ENCODE results near the gene HAND2.

Gene HAND2

DNA sequence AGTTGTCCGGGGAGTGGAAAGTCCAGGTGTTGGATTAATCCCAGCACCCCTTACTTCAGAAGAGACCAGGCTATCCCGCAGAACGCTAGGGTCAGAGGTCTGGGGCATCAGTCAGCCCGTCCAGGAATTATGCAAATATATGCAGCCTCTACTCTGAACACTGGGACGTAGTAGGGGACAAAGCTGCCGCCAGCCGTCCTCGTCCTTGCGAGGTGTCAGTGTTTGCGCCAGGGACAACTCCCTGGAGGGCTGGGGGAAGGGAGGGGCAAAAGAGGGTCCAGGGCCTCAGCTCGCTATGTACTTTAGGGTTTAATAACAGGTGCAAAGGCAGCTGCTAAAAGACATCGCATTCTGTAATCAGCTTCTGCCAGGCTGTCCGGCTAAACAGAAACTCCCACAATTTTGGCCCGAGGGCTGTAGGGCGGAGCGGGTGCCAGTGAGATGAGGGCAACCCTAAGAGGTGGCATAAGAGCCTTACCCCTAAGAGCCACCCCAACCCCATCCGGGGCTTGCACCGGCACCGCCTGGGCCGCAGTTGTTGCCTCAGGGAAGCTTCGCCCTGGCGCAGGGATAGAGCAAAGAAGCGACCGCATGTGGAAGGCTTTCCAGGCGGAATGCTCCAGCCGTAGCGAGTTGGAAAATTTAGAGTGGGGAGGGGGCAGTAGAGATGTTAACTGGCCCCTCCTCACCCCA lies 8.4 kb downstream of the HAND2 start:
- in situ Hi-C loops (cut with HindIII; ENCODE audit: low sequenced_read_pairs): loop anchor here (5.0 to 25.0 kb wide), 2 partner anchors 84 to 591 kb away; no protein-coding TSS in a partner anchor

GRCh38 chr4:173520921-173521466 lies 9.0 kb downstream of the HAND2 start:
- in situ Hi-C loops (cut with HindIII; ENCODE audit: low sequenced_read_pairs): loop anchor here (5.0 to 25.0 kb wide), 2 partner anchors 84 to 591 kb away; no protein-coding TSS in a partner anchor

GRCh38 chr4:173519111-173520101 lies 10.6 kb downstream of the HAND2 start:
- in situ Hi-C loops (cut with HindIII; ENCODE audit: low sequenced_read_pairs): loop anchor here (5.0 to 25.0 kb wide), 2 partner anchors 82 to 593 kb away; no protein-coding TSS in a partner anchor

DNA sequence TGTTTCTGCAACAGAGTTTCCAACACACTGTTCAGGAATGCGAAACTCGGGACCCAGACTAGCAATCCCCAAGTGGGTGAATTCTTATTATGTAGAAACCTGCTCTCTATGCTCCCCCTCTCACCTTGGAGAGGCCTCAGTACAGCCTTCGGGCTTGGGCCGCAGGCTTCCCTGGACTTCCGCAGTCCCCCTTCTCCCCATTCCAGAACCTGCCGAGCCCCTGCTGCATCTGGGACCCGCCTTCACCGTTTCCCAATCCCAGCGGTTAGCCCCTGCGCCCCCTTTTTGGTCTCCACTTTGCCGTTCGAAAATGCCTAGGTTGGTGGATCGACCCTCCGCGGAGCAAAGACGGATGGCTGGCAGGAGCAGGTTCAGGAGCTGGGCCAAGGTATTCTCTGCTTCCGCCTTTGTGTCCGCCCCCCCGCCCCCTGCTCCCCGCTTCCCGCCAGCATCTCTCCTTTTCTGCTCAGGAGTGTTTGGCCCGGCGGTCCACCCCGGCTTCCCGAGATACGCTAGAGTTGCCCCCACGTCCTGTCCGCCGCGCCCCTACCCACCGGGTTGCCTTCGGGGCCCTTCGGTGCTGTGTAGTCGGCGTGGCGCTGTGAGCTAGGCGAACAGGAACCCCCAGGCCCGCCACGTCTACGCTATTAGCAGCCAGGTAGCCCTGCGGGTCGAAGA lies 11.5 kb downstream of the HAND2 start:
- in situ Hi-C loops (cut with HindIII; ENCODE audit: low sequenced_read_pairs): loop anchor here (25.0 kb wide), 1 partner anchor 594 kb away; no protein-coding TSS in a partner anchor

GRCh38 chr4:173517781-173518424 lies 12.1 kb downstream of the HAND2 start:
- in situ Hi-C loops (cut with HindIII; ENCODE audit: low sequenced_read_pairs): loop anchor here (25.0 kb wide), 1 partner anchor 594 kb away; no protein-coding TSS in a partner anchor

- in situ Hi-C loops (cut with HindIII; ENCODE audit: low sequenced_read_pairs): loop anchor here (25.0 kb wide), 1 partner anchor 595 kb away; no protein-coding TSS in a partner anchor
Measured at GRCh38 chr4:173516621-173517524, 13.2 kb downstream of the HAND2 start.

DNA sequence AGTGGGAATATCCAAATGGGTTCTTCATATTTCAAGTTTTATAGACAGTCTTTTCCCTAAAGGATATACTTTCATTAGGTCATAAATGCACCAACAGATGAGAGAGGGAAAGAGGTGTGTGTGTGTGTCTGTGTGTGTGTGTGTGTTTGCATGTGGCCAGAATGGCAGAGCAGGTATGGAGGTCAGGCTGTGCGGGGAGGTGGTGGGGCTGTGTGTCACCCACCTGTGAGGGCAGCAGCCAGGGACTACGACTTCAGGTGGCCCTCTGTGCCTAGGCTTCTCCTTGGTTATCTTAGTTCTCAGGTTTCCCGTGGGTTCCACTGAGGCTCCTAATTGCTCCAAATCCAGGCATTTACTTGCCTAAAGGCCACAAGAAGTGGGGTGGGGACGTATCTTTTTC lies 14.6 kb downstream of the HAND2 start:
- in situ Hi-C loops (cut with HindIII; ENCODE audit: low sequenced_read_pairs): loop anchor here (25.0 kb wide), 1 partner anchor 597 kb away; no protein-coding TSS in a partner anchor

GRCh38 chr4:173514641-173515217 lies 15.3 kb downstream of the HAND2 start:
- in situ Hi-C loops (cut with HindIII; ENCODE audit: low sequenced_read_pairs): loop anchor here (25.0 kb wide), 1 partner anchor 598 kb away; no protein-coding TSS in a partner anchor

DNA sequence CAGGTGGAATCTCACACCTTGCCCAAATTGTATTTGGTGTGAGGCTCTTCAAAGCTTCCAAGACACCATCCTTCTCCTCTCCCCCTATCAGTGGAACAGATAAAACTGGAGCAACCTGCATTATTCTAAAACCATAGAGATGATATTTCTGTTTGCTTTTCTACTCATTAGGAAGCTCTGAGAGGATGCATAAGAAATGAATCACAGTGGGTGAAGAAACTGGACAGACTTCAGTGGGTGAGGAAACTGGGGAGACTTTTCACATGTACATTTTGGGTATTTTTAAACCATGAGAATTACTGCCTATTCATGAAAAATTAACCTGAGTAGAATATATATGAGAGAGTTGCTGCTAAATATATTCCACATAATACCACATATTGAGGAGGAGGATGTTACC lies 16.4 kb downstream of the HAND2 start:
- in situ Hi-C loops (cut with HindIII; ENCODE audit: low sequenced_read_pairs): loop anchor here (25.0 kb wide), 1 partner anchor 599 kb away; no protein-coding TSS in a partner anchor

DNA sequence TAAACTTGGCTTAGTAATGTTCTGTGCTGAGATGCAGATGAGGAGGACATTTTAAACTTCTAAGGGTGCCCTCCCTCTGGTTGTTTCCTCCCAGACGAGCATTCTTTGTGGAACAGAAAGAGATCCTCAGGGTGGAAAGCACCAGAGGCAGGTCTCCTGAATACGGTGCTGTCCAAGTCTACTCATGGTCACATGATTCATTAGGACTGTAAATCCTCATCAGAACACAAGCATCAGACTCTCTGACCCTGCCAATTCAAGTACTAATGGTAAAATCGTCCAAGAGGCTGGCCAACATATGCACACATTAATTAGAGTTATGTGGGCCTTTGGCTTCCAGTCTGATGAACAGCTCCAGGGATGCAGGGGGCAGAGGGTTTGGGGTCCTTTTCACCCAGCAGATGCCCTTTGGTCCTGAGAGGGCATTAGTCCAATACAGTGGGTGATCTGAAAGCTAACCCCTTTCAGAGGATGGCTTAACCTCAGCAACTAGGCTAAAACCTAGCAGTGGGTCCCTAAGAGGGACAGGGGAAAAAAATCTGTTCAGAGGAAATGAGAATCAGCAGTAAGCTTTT lies 18.2 kb downstream of the HAND2 start:
- in situ Hi-C loops (cut with HindIII; ENCODE audit: low sequenced_read_pairs): loop anchor here (25.0 kb wide), 1 partner anchor 600 kb away; no protein-coding TSS in a partner anchor

DNA sequence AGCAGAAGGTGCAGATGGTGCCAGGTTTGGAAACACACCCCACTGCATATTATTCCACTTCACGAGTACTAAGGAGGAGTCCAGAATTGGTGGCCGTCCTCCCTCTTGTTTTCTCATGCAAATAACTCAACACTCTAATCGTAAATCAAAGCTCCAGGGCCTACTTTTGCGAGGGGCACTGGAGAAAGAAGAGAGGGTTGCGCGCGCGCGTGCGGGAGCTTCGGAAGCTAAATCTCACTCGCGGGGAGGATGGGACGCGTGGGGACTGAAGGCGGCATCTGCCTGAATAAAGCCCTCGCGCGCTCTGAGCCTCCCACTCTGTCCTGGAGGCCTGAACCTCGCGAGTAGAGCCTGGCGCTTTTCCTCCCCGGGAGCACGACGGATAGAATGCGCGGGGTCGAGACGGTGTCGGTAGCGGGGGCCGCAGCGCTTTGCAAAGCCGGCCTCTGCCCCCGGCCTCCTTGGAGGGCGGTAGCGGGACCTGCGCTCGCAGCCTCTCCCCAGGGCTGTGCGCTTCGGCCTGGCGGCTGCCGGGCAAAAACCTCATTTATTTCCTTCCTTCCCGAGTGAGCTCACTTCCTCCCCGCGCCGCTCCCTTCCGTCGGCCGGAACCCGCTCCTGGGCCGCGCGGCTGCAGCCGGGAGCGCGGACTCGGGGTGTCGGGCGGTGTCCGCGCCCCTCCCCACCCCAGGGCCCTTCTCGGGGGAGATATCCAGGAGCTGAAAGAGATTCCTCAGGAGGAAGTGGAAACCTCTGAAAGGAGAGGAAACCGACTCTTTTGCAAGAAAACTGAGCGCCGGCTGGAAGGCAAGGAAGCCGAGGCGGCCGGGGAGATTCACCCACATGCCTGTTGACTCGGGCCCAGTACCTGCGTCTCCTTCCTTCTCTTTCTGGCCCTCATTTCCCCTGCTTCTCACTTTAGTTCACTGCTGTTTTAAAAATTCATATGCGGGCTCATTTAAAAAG lies 20.7 kb downstream of the HAND2 start:
- in situ Hi-C loops (cut with HindIII; ENCODE audit: low sequenced_read_pairs): loop anchor here (25.0 kb wide), 1 partner anchor 603 kb away; no protein-coding TSS in a partner anchor

DNA sequence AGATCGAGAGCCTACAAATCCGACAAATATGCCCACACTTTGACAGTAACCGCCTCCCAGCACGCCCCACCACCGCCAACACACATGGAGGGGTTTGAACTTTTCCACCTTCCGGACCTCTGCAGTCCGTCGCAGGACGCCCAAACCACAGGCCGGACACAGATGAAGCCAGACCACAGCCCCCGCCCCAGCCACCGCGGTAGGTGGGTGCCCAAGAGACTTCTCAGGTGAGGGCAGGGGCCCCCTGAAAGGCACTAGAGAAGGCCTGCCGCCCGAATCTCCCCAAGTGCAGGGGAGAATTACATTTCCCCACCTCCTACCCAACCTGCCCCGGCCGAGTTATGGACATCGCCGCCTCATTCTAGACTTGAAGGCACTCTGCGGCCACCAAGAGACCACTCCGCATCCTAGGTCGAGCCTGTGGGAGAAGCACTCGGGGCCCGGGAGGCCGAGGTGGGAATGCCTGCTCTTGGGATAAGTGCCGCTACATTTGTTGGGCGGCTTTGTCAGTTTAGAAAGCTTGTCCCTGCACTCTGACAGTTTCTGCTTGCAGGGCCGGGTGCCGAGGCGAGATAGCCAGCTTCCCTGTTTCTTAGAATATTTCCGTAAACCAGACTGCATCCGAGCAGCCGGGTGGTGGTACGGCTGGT lies 21.5 kb downstream of the HAND2 start:
- in situ Hi-C loops (cut with HindIII; ENCODE audit: low sequenced_read_pairs): loop anchor here (25.0 kb wide), 1 partner anchor 604 kb away; no protein-coding TSS in a partner anchor

DNA sequence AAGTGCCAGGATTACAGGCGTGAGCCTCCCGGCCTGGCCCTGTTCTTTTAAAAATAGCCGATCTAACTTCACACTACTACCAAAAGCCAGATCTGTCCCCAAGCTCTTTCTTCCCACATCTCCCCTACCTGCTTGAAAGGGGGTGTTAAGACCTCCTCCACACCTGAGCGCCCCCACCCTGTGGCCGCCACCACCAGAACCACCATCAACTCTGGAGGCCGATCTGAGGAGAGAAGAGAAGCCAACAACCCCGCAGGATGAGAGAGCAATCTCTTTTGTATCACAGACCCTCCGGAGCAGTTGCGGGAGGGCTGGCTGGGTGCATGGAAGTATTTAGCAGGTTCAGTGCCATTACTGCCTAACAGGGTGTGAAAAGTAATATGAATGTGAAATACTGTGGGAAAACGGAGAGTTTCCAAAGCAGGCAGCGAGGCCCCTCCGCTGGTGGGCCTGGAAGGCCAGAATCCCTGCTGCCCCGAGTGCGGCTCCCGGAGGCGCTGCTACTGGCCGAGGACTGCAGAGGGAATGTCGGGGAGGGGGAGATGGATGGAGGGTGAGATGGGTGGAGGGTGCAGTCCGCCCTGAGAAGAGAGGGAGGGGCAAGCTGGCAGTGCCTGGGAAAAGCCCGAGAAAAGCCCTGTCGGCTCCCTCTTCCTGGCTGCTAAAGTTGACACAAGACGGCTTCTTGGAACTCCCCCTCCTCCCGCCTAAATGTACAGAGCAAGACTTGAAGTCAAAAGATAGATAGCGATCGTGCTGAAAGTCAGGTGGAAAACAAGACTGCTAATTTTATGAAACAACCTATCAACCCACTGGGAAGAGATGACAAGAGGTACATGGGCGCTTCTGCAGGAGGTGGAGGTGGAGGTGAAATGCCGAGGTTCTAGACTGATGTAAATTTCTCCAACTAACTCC lies 22.3 kb downstream of the HAND2 start:
- in situ Hi-C loops (cut with HindIII; ENCODE audit: low sequenced_read_pairs): loop anchor here (25.0 kb wide), 1 partner anchor 605 kb away; no protein-coding TSS in a partner anchor

GRCh38 chr4:173506597-173507211 lies 23.3 kb downstream of the HAND2 start:
- in situ Hi-C loops (cut with HindIII; ENCODE audit: low sequenced_read_pairs): loop anchor here (25.0 kb wide), 1 partner anchor 606 kb away; no protein-coding TSS in a partner anchor

All from endothelial cell of hepatic sinusoid (primary cell).